ENCODE data around the gene AANAT. TPM values are rescaled to one million over a fixed set of nuclear protein-coding genes. Genes with fewer than 3 reads are reported as not detected.

Gene AANAT
- total RNA-seq, 6 experiments from 2014 or later, result 0.21 TPM; not detected in 5

DNA sequence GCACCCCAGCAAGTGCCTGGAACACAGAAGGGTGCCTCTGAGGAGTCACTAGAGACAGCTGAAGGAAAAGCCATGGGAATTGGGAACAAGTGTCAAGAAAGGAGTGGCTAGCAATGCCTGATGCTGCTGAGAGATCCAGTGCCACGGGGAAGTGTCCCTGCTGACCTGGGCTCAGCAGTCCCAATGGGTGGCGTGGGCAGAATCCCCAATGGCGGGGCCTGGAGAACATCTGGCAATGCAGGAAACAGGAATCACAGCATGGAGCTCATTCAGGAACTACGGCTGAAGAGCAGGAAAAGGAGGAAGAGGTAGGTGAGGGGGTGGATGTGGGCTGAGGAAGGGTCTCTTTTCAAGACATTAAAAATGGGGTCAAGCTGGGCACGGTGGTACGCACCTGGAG lies 44.5 kb upstream of the AANAT start:
- no peak for DNase-seq
- H3K4me1 Mint-ChIP-seq (ENCODE audit: low read depth), result peaks cover 27% of the 10 kb centered on the region
- no peaks in the 10 kb centered on the region for H3K9me3 Mint-ChIP-seq
- H3K27me3 Mint-ChIP-seq (ENCODE audit: insufficient read depth), result no peaks in the 10 kb centered on the region; the same call in none of the 2 replicates
- TF ChIP-seq, protein P1, sequence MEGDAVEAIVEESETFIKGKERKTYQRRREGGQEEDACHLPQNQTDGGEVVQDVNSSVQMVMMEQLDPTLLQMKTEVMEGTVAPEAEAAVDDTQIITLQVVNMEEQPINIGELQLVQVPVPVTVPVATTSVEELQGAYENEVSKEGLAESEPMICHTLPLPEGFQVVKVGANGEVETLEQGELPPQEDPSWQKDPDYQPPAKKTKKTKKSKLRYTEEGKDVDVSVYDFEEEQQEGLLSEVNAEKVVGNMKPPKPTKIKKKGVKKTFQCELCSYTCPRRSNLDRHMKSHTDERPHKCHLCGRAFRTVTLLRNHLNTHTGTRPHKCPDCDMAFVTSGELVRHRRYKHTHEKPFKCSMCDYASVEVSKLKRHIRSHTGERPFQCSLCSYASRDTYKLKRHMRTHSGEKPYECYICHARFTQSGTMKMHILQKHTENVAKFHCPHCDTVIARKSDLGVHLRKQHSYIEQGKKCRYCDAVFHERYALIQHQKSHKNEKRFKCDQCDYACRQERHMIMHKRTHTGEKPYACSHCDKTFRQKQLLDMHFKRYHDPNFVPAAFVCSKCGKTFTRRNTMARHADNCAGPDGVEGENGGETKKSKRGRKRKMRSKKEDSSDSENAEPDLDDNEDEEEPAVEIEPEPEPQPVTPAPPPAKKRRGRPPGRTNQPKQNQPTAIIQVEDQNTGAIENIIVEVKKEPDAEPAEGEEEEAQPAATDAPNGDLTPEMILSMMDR (IDR thresholded peaks at IDR 0.05), result no peak
- no peak overlapping the region for H3K27ac Mint-ChIP-seq
- H3K36me3 Mint-ChIP-seq (ENCODE audit: low read depth), result peaks cover 11% of the 10 kb centered on the region; the same call in 1 of the 2 replicates
- no peak overlapping the region for H3K4me3 Mint-ChIP-seq

DNA sequence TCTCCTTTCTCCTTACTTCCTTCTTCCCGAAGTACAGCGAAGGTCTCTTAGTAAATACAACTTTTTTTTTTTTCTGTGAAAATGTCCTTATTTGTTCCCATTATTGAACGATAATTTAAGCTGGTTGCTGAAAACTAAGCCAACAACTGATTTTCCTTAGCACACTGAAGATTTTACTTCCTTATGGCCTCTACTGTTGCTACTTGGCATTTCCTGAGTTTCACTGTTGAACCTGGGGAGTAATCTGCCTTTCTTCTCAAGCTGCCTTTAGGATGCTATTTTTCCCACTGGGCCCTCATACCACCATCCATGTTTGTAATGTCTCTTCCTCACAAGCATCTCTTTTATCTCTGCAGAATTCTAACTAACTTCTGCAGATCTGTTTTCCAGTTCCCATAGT lies 40.5 kb upstream of the AANAT start:
- Mint-ChIP-seq H3K4me1 (ENCODE audit: low read depth) (peaks cover 33% of the 10 kb centered on the region), H3K27ac (no peak overlapping the region)

GRCh38 chr17:76427501-76428231 lies 39.7 kb upstream of the AANAT start:
- TF ChIP-seq, protein P1 (IDR thresholded peaks at IDR 0.05), result no peak

More for the DNA sequence above, 40.5 kb upstream of the AANAT start:
- Mint-ChIP-seq H3K27me3 (ENCODE audit: insufficient read depth) (peaks cover 2% of the 10 kb centered on the region), H3K36me3 (ENCODE audit: low read depth) (peaks cover 11% of the 10 kb centered on the region; the same call in 1 of the 2 replicates), H3K4me3 (no peak overlapping the region), H3K9me3 (no peaks in the 10 kb centered on the region)
- DNase-seq, result no peak
- TF ChIP-seq, protein P1 (IDR thresholded peaks at IDR 0.05), result no peak

DNA sequence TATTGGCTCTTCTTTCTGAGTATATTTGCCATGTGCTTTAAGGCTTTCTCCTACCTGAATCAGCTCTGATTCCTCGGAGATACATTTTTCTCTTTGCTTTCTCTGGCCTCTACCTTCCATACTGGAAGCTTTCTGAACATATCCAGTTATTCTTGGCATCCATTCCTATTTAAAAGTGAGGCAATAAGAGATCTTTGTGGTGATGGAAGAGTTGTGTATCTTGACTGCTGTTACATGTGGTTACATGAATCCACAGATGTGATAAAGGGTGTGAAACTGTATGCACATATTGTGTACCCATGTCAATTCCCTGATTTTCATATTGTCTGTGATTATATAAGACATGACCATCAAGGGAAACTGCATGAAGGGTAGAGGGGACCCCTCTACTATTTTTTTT lies 38.9 kb upstream of the AANAT start:
- H3K4me1 Mint-ChIP-seq (ENCODE audit: low read depth), result peaks cover 45% of the 10 kb centered on the region

More at GRCh38 chr17:76427501-76428231, 39.7 kb upstream of the AANAT start:
- Mint-ChIP-seq H3K36me3 (ENCODE audit: low read depth) (peaks cover 3% of the 10 kb centered on the region; the same call in 1 of the 2 replicates), H3K27ac (peak overlapping the region; percentile 12), H3K27me3 (ENCODE audit: insufficient read depth) (peaks cover 2% of the 10 kb centered on the region), H3K4me1 (ENCODE audit: low read depth) (peaks cover 38% of the 10 kb centered on the region), H3K4me3 (no peak overlapping the region), H3K9me3 (no peaks in the 10 kb centered on the region)
- peak; percentile 29 for DNase-seq

GRCh38 chr17:76431509-76431908 lies 35.9 kb upstream of the AANAT start:
- H3K9me3 Mint-ChIP-seq, result no peaks in the 10 kb centered on the region

More for the DNA sequence above, 38.9 kb upstream of the AANAT start:
- no peaks in the 10 kb centered on the region for H3K36me3 Mint-ChIP-seq (ENCODE audit: low read depth)
- no peak overlapping the region for H3K4me3 Mint-ChIP-seq
- no peak for DNase-seq
- H3K27ac Mint-ChIP-seq, result no peak overlapping the region; the same call in 1 of the 2 replicates
- no peaks in the 10 kb centered on the region for H3K9me3 Mint-ChIP-seq
- TF ChIP-seq, protein P1 (IDR thresholded peaks at IDR 0.05), result no peak
- peaks cover 2% of the 10 kb centered on the region for H3K27me3 Mint-ChIP-seq (ENCODE audit: insufficient read depth)

More at GRCh38 chr17:76431509-76431908, 35.9 kb upstream of the AANAT start:
- TF ChIP-seq, protein P1 (IDR thresholded peaks at IDR 0.05), result no peak
- no peak for DNase-seq
- H3K27me3 Mint-ChIP-seq (ENCODE audit: insufficient read depth), result peaks cover 2% of the 10 kb centered on the region
- H3K4me3 Mint-ChIP-seq, result no peak overlapping the region
- 0 out of 2 replicates have a peak, but pooled peaks cover 3% of the 10 kb centered on the region for H3K36me3 Mint-ChIP-seq (ENCODE audit: low read depth)
- H3K27ac Mint-ChIP-seq, result no peak overlapping the region
- peaks cover 37% of the 10 kb centered on the region for H3K4me1 Mint-ChIP-seq (ENCODE audit: low read depth)
